ENCODE results near the gene CBR4. TPM values are rescaled to one million over a fixed set of nuclear protein-coding genes. Genes with fewer than 3 reads are reported as not detected.

Gene CBR4
- total and polyA plus RNA-seq, 2 experiments from 2014 or later: 36.9 to 38.1 TPM

GRCh38 chr4:168972596-168972995, 37.5 kb downstream of the CBR4 start:
- H3K4me3 Mint-ChIP-seq: no peak overlapping the region

More at GRCh38 chr4:168972596-168972995, 37.5 kb downstream of the CBR4 start:
- H3K79me2 ChIP-seq (replicated peaks; ENCODE audit: insufficient read depth): no peaks in the 10 kb centered on the region
- no peak for DNase-seq (ENCODE audit: low spot score)
- H3K4me1 ChIP-seq (ENCODE audit: insufficient read depth): no peaks in the 10 kb centered on the region
- Mint-ChIP-seq H3K9me3 (peaks cover 43% of the 10 kb centered on the region), H3K4me1 (no peaks in the 10 kb centered on the region), H3K27ac (no peak overlapping the region), H3K36me3 (ENCODE audit: low read depth) (peaks cover 17% of the 10 kb centered on the region), H3K27me3 (ENCODE audit: insufficient read depth, low read depth, poor library complexity) (no peaks in the 10 kb centered on the region)
- peaks cover 13% of the 10 kb centered on the region; the same call in 1 of the 2 replicates for H3K36me3 ChIP-seq (ENCODE audit: insufficient read depth)
- TF ChIP-seq POLR2AphosphoS5 (IDR thresholded peaks at IDR 0.05; ENCODE audit: low read depth) (no peak), ZNF114 (CRISPR knock-in tag; IDR thresholded peaks at IDR 0.05) (no peak), EZH2 (IDR thresholded peaks at IDR 0.05; ENCODE audit: low read depth, unreplicated experiment) (no peak), ETS1 (IDR thresholded peaks at IDR 0.05) (no peak), CREB1 (CRISPR knock-in tag; IDR thresholded peaks at IDR 0.05; ENCODE audit: low read depth) (no peak), STAT1 (IDR thresholded peaks at IDR 0.05; ENCODE audit: unreplicated experiment) (no peak), ZNF331 (CRISPR knock-in tag; IDR thresholded peaks at IDR 0.05; ENCODE audit: low read depth) (no peak), ZNF462 (CRISPR knock-in tag; IDR thresholded peaks at IDR 0.05) (no peak), CTCF (conservative IDR thresholded peaks at IDR 0.05; ENCODE audit: low read depth in 2 of 2) (no peak), NANOG (IDR thresholded peaks at IDR 0.05; ENCODE audit: borderline replicate concordance) (no peak), JUNB (IDR thresholded peaks at IDR 0.05; ENCODE audit: unreplicated experiment) (no peak), EZH2phosphoT487 (IDR thresholded peaks at IDR 0.05; ENCODE audit: unreplicated experiment) (no peak)
- TF ChIP-seq, protein P1, sequence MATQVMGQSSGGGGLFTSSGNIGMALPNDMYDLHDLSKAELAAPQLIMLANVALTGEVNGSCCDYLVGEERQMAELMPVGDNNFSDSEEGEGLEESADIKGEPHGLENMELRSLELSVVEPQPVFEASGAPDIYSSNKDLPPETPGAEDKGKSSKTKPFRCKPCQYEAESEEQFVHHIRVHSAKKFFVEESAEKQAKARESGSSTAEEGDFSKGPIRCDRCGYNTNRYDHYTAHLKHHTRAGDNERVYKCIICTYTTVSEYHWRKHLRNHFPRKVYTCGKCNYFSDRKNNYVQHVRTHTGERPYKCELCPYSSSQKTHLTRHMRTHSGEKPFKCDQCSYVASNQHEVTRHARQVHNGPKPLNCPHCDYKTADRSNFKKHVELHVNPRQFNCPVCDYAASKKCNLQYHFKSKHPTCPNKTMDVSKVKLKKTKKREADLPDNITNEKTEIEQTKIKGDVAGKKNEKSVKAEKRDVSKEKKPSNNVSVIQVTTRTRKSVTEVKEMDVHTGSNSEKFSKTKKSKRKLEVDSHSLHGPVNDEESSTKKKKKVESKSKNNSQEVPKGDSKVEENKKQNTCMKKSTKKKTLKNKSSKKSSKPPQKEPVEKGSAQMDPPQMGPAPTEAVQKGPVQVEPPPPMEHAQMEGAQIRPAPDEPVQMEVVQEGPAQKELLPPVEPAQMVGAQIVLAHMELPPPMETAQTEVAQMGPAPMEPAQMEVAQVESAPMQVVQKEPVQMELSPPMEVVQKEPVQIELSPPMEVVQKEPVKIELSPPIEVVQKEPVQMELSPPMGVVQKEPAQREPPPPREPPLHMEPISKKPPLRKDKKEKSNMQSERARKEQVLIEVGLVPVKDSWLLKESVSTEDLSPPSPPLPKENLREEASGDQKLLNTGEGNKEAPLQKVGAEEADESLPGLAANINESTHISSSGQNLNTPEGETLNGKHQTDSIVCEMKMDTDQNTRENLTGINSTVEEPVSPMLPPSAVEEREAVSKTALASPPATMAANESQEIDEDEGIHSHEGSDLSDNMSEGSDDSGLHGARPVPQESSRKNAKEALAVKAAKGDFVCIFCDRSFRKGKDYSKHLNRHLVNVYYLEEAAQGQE (IDR thresholded peaks at IDR 0.05; ENCODE audit: unreplicated experiment): no peak
- no peak overlapping the region for H3K4me2 ChIP-seq
- H3F3A ChIP-seq (replicated peaks; ENCODE audit: low read depth): no peaks in the 10 kb centered on the region
- H2AFZ ChIP-seq: no peak overlapping the region
- H3K27ac ChIP-seq (ENCODE audit: low read depth): no peak overlapping the region
- no peak for ATAC-seq
- H3K4me3 ChIP-seq: no peak overlapping the region
- 0 out of 2 replicates have a peak, but pooled peaks cover 4% of the 10 kb centered on the region for H3K9me2 ChIP-seq (ENCODE audit: insufficient read depth)
- H3K27me3 ChIP-seq (ENCODE audit: insufficient read depth): no peaks in the 10 kb centered on the region
- no peaks in the 10 kb centered on the region for H4K20me1 ChIP-seq (replicated peaks; ENCODE audit: insufficient read depth)

All from GM23338 (cell line).